Trophoblast cell (in vitro differentiated cells and primary cell): ENCODE results near the gene FHAD1.

Experiments
- DNase-seq, 2 donors: peaks; one replicate each; pipeline ENCODE4 v3.0.0-alpha.2; 2016
- H2AFZ ChIP-seq: 2 replicates; pipeline ENCODE4 v1.6.1; 2013; ENCODE audit warnings: low read length, moderate library complexity, mild to moderate bottlenecking; ENCODE audit not compliant: insufficient read depth, poor library complexity
- H2AK5ac ChIP-seq: 2 replicates; pipeline ENCODE4 v1.6.1; 2013; ENCODE audit warnings: mild to moderate bottlenecking, low read length
- H2BK120ac ChIP-seq: 2 replicates; pipeline ENCODE4 v1.6.1; 2013; ENCODE audit warnings: low read length, mild to moderate bottlenecking, moderate library complexity; ENCODE audit not compliant: insufficient read depth, poor library complexity
- H2BK12ac ChIP-seq: 2 replicates; pipeline ENCODE4 v1.6.1; 2013; ENCODE audit warnings: mild to moderate bottlenecking, low read length, moderate library complexity
- H2BK5ac ChIP-seq: 2 replicates; pipeline ENCODE4 v1.6.1; 2013; ENCODE audit warnings: low read length, low read depth, moderate library complexity, mild to moderate bottlenecking; ENCODE audit not compliant: poor library complexity
- H3K14ac ChIP-seq: 2 replicates; pipeline ENCODE4 v1.6.1; 2013; ENCODE audit warnings: mild to moderate bottlenecking, low read length
- H3K18ac ChIP-seq: 2 replicates; pipeline ENCODE4 v1.6.1; 2013; ENCODE audit warnings: mild to moderate bottlenecking, low read length
- H3K23ac ChIP-seq: 2 replicates; pipeline ENCODE4 v1.6.1; 2013; ENCODE audit warnings: low read length
- H3K27ac ChIP-seq: 2 replicates; pipeline ENCODE4 v1.5.1; 2013; ENCODE audit warnings: low read depth, mild to moderate bottlenecking, inconsistent platforms, low read length, moderate library complexity
- H3K27me3 ChIP-seq: 2 replicates; pipeline ENCODE4 v1.6.1; 2013; ENCODE audit warnings: inconsistent platforms, mild to moderate bottlenecking, low read length, moderate library complexity; ENCODE audit not compliant: insufficient read depth
- H3K36me3 ChIP-seq, 2 experiments: 1 replicate in 1 of 2; 2 replicates in 1 of 2; pipeline ENCODE4 v1.6.1; 2013; ENCODE audit warnings: low read length in 2 of 2, mild to moderate bottlenecking in 2 of 2, moderate library complexity in 1 of 2; ENCODE audit not compliant: insufficient read depth in 2 of 2, control insufficient read depth in 1 of 2
- H3K4ac ChIP-seq: 2 replicates; pipeline ENCODE4 v1.6.1; 2013; ENCODE audit warnings: low read depth, mild to moderate bottlenecking, low read length, moderate library complexity
- H3K4me1 ChIP-seq, 2 experiments: 1 replicate in 1 of 2; 2 replicates in 1 of 2; pipeline ENCODE4 v1.6.1; 2013; ENCODE audit warnings: low read length in 2 of 2, mild to moderate bottlenecking in 2 of 2, moderate library complexity in 1 of 2; ENCODE audit not compliant: insufficient read depth in 2 of 2, control insufficient read depth in 1 of 2
- H3K4me2 ChIP-seq: 2 replicates; pipeline ENCODE4 v1.6.1; 2013; ENCODE audit warnings: inconsistent platforms, mild to moderate bottlenecking, low read length, moderate library complexity
- H3K4me3 ChIP-seq: 2 replicates; pipeline ENCODE4 v1.5.1; 2013; ENCODE audit warnings: mild to moderate bottlenecking, low read depth, low read length, inconsistent platforms
- H3K79me1 ChIP-seq: one replicate; pipeline ENCODE4 v1.6.1; 2013; ENCODE audit warnings: low read length
- H3K79me2 ChIP-seq: 2 replicates; pipeline ENCODE4 v1.6.1; 2013; ENCODE audit warnings: low read length, mild to moderate bottlenecking; ENCODE audit not compliant: control insufficient read depth, insufficient read depth, poor library complexity
- H3K9ac ChIP-seq: 2 replicates; pipeline ENCODE4 v1.6.1; 2013; ENCODE audit warnings: mild to moderate bottlenecking, low read length
- H3K9me3 ChIP-seq: 2 replicates; pipeline ENCODE4 v1.6.1; 2013; ENCODE audit warnings: low read depth, mild to moderate bottlenecking, control low read depth, inconsistent platforms, low read length; ENCODE audit not compliant: insufficient read depth
- H4K12ac ChIP-seq: 2 replicates; pipeline ENCODE4 v1.6.1; 2013; ENCODE audit warnings: low read depth, mild to moderate bottlenecking, low read length, moderate library complexity
- H4K8ac ChIP-seq: 2 replicates; pipeline ENCODE4 v1.6.1; 2013; ENCODE audit warnings: low read depth, mild to moderate bottlenecking, low read length, moderate library complexity
- H4K91ac ChIP-seq: one replicate; pipeline ENCODE4 v1.6.1; 2013; ENCODE audit warnings: low read depth, mild to moderate bottlenecking, low read length, moderate library complexity
- WGBS: extraction: QIAGEN DNeasy Blood & Tissue Kit; methylation state at CpG from one replicate; pipeline ENCODE4 v1.1.7; 2013; ENCODE audit warnings: missing lambda C conversion rate; ENCODE audit not compliant: insufficient read length, insufficient coverage; ENCODE audit errors: extremely low coverage; 5-methylcytosine and 5-hydroxymethylcytosine counted together

The FHAD1 gene

GRCh38 chr1:15254559-15254958 lies 7.5 kb downstream of the FHAD1 start:
- H2BK5ac ChIP-seq: no peak overlapping the region

GRCh38 chr1:15255582-15256149 lies 8.6 kb downstream of the FHAD1 start:
- peaks cover 3% of the 10 kb centered on the region for H3K9me3 ChIP-seq
- H4K12ac ChIP-seq: no peak overlapping the region
- H3K79me2 ChIP-seq: no peaks in the 10 kb centered on the region
- no peak overlapping the region for H3K4ac ChIP-seq
- H3K27me3 ChIP-seq: no peaks in the 10 kb centered on the region
- no peak overlapping the region for H2BK12ac ChIP-seq
- no peak overlapping the region for H4K91ac ChIP-seq
- no peak for DNase-seq
- H3K23ac ChIP-seq: no peak overlapping the region
- WGBS: no CpG with 5 or more reads among the region's 4 CpGs
- no peak overlapping the region for H2AK5ac ChIP-seq
- no peak overlapping the region for H3K4me2 ChIP-seq
- H3K27ac ChIP-seq: no peak overlapping the region
- H2BK120ac ChIP-seq: no peak overlapping the region
- no peak overlapping the region for H3K14ac ChIP-seq
- H3K18ac ChIP-seq: no peak overlapping the region
- H3K79me1 ChIP-seq: no peaks in the 10 kb centered on the region
- H3K36me3 ChIP-seq: no peaks in the 10 kb centered on the region
- H3K4me3 ChIP-seq: no peak overlapping the region
- peaks cover 0 to under 1% of the 10 kb centered on the region in 2 experiments for H3K4me1 ChIP-seq
- H2BK5ac ChIP-seq: no peak overlapping the region
- H4K8ac ChIP-seq: no peak overlapping the region
- no peak overlapping the region for H3K9ac ChIP-seq
- H2AFZ ChIP-seq: no peak overlapping the region

More at GRCh38 chr1:15254559-15254958, 7.5 kb downstream of the FHAD1 start:
- H4K8ac ChIP-seq: no peak overlapping the region
- H2AFZ ChIP-seq: no peak overlapping the region
- H3K9ac ChIP-seq: no peak overlapping the region
- H3K9me3 ChIP-seq: peaks cover 3% of the 10 kb centered on the region
- H4K91ac ChIP-seq: no peak overlapping the region
- no peaks in the 10 kb centered on the region for H3K27me3 ChIP-seq
- H2AK5ac ChIP-seq: no peak overlapping the region
- no peak overlapping the region for H2BK12ac ChIP-seq
- H3K27ac ChIP-seq: no peak overlapping the region
- no peak overlapping the region for H3K14ac ChIP-seq
- H2BK120ac ChIP-seq: no peak overlapping the region
- H3K4me2 ChIP-seq: no peak overlapping the region
- no peak overlapping the region for H3K23ac ChIP-seq
- H3K79me1 ChIP-seq: no peaks in the 10 kb centered on the region
- no peak overlapping the region for H3K4me3 ChIP-seq
- no CpG with 5 or more reads among the region's 2 CpGs for WGBS
- DNase-seq: no peak
- no peaks in the 10 kb centered on the region for H3K79me2 ChIP-seq
- no peak overlapping the region for H3K18ac ChIP-seq
- no peaks in the 10 kb centered on the region for H3K36me3 ChIP-seq
- H4K12ac ChIP-seq: no peak overlapping the region
- H3K4ac ChIP-seq: no peak overlapping the region
- H3K4me1 ChIP-seq: no peaks in the 10 kb centered on the region

GRCh38 chr1:15256584-15256983 lies 9.6 kb downstream of the FHAD1 start:
- Histone ChIP-seq H3K14ac (no peak overlapping the region), H3K9me3 (peaks cover 3% of the 10 kb centered on the region), H3K79me2 (no peaks in the 10 kb centered on the region), H4K12ac (no peak overlapping the region), H3K4me3 (no peak overlapping the region), H3K27me3 (no peaks in the 10 kb centered on the region), H3K4me1 (peaks cover 0 to 3% of the 10 kb centered on the region in 2 experiments), H3K23ac (no peak overlapping the region), H3K4ac (no peak overlapping the region), H2BK120ac (no peak overlapping the region), H3K79me1 (no peaks in the 10 kb centered on the region), H2AFZ (no peak overlapping the region), H3K36me3 (no peaks in the 10 kb centered on the region), H2AK5ac (no peak overlapping the region), H3K9ac (no peak overlapping the region), H2BK12ac (no peak overlapping the region), H3K27ac (no peak overlapping the region), H4K91ac (no peak overlapping the region), H3K18ac (no peak overlapping the region), H3K4me2 (no peak overlapping the region), H2BK5ac (no peak overlapping the region), H4K8ac (no peak overlapping the region)
- WGBS: no CpG with 5 or more reads among the region's 3 CpGs
- no peak for DNase-seq

- no peaks in the 10 kb centered on the region for H3K79me1 ChIP-seq
- DNase-seq: no peak
- no peak overlapping the region for H2BK5ac ChIP-seq
- no peaks in the 10 kb centered on the region for H3K79me2 ChIP-seq
- no peak overlapping the region for H3K27ac ChIP-seq
- no peak overlapping the region for H3K4ac ChIP-seq
- no peaks in the 10 kb centered on the region for H3K27me3 ChIP-seq
- H4K12ac ChIP-seq: no peak overlapping the region
- H3K14ac ChIP-seq: no peak overlapping the region
- H3K9me3 ChIP-seq: no peaks in the 10 kb centered on the region
- no peak overlapping the region for H3K18ac ChIP-seq
- no peak overlapping the region for H3K9ac ChIP-seq
- no peak overlapping the region for H2AFZ ChIP-seq
- H3K4me3 ChIP-seq: no peak overlapping the region
- H3K23ac ChIP-seq: no peak overlapping the region
- no peak overlapping the region for H2BK120ac ChIP-seq
- H2AK5ac ChIP-seq: no peak overlapping the region
- H3K4me1 ChIP-seq: peaks cover 0 to 3% of the 10 kb centered on the region in 2 experiments
- no peak overlapping the region for H4K8ac ChIP-seq
- H2BK12ac ChIP-seq: no peak overlapping the region
- H3K4me2 ChIP-seq: no peak overlapping the region
- no peak overlapping the region for H4K91ac ChIP-seq
- H3K36me3 ChIP-seq: no peaks in the 10 kb centered on the region
- WGBS: no CpG with 5 or more reads among the region's 14 CpGs
These were observed 10.3 kb downstream of the FHAD1 start for GRCh38 chr1:15257309-15257708.
